Measurements from ENCODE around the gene RBM38. TPM values are rescaled to one million over a fixed set of nuclear protein-coding genes. Genes with fewer than 3 reads are reported as not detected.

Gene RBM38
- total RNA-seq, 1 donor from 2014 or later, result 24.8 TPM

GRCh38 chr20:57458400-57459160, 67.4 kb downstream of the RBM38 start:
- intact Hi-C loops (cut with DNase I), result no loop called here
- DNase-seq (ENCODE audit: extremely low spot score in 2 of 2), result no peak
- Histone ChIP-seq H3K27me3 (no peaks in the 10 kb centered on the region), H3K36me3 (no peaks in the 10 kb centered on the region), H3K4me3 (no peak overlapping the region), H3K4me1 (no peaks in the 10 kb centered on the region), H3K9me3 (no peaks in the 10 kb centered on the region), H3K27ac (no peak overlapping the region)
- TF ChIP-seq POLR2A (IDR thresholded peaks at IDR 0.05), result no peak
- no peak for TF ChIP-seq CTCF (IDR thresholded peaks at IDR 0.05)
- no peak for TF ChIP-seq POLR2AphosphoS5 (IDR thresholded peaks at IDR 0.05; ENCODE audit: insufficient read depth in 1 of 2, low read depth in 1 of 2)

Other genes with a start within 250 kb of the RBM38 start
- gene BMP7, start 124.8 kb upstream of the RBM38 start, total RNA-seq, result 17.2 TPM
- not detected for gene SPO11, start 61.6 kb upstream of the RBM38 start, total RNA-seq
- 21.1 TPM for gene RAE1, start 40.1 kb upstream of the RBM38 start, total RNA-seq
- not detected for gene CTCFL, start 133.7 kb downstream of the RBM38 start, total RNA-seq
- 13.0 TPM for gene PCK1, start 169.7 kb downstream of the RBM38 start, total RNA-seq
- 0.74 TPM for gene ZBP1, start 229.0 kb downstream of the RBM38 start, total RNA-seq

Measured in vagina (tissue), 2 donors.